Measurements from ENCODE around the gene ANGEL1. TPM values are rescaled to one million over a fixed set of nuclear protein-coding genes. Genes with fewer than 3 reads are reported as not detected.

ANGEL1 gene
- total and polyA plus RNA-seq, 9 of the 15 experiments (the other 6 are each of a cell fraction or from before 2014, with no cell fraction given) = 2.1 to 22.2 (median 7.3) TPM

GRCh38 chr14:76810953-76811400, 1.7 kb downstream of the ANGEL1 start (continued):
- 0 out of 4 replicates have a peak, but pooled peaks of 1 of the 2 experiments have one; percentile 14 for TF ChIP-seq MNT (conservative IDR thresholded peaks at IDR 0.05)
- no peak for TF ChIP-seq ZBED1 (IDR thresholded peaks at IDR 0.05)
- TF ChIP-seq PCBP2 (IDR thresholded peaks at IDR 0.05; ENCODE audit: low read depth, low read length, poor library complexity, severe bottlenecking) = no peak
- TF ChIP-seq, protein P1, sequence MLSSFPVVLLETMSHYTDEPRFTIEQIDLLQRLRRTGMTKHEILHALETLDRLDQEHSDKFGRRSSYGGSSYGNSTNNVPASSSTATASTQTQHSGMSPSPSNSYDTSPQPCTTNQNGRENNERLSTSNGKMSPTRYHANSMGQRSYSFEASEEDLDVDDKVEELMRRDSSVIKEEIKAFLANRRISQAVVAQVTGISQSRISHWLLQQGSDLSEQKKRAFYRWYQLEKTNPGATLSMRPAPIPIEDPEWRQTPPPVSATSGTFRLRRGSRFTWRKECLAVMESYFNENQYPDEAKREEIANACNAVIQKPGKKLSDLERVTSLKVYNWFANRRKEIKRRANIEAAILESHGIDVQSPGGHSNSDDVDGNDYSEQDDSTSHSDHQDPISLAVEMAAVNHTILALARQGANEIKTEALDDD (IDR thresholded peaks at IDR 0.05) = 0 out of 2 replicates have a peak, but pooled peaks have one; percentile 23
- no peak for TF ChIP-seq SMARCC2 (IDR thresholded peaks at IDR 0.05; ENCODE audit: low read depth)
- TF ChIP-seq RBM14 (IDR thresholded peaks at IDR 0.05; ENCODE audit: borderline replicate concordance, insufficient read depth, low read depth, low read length) = no peak
- no peak for TF ChIP-seq DPF2 (IDR thresholded peaks at IDR 0.05)
- no peak for TF ChIP-seq PRPF4 (IDR thresholded peaks at IDR 0.05; ENCODE audit: insufficient read depth, low read depth, low read length, poor library complexity, severe bottlenecking)
- TF ChIP-seq LARP7 (IDR thresholded peaks at IDR 0.05) = no peak
- TF ChIP-seq RAD21 (CRISPR knock-in tag; conservative IDR thresholded peaks at IDR 0.05 in 1 of 2, IDR thresholded peaks at IDR 0.05 in 1 of 2) = peak; percentile 17 to 20; a peak in 1 of 4 replicates
- no peak for TF ChIP-seq RFX1 (IDR thresholded peaks at IDR 0.05)
- TF ChIP-seq, protein P2, sequence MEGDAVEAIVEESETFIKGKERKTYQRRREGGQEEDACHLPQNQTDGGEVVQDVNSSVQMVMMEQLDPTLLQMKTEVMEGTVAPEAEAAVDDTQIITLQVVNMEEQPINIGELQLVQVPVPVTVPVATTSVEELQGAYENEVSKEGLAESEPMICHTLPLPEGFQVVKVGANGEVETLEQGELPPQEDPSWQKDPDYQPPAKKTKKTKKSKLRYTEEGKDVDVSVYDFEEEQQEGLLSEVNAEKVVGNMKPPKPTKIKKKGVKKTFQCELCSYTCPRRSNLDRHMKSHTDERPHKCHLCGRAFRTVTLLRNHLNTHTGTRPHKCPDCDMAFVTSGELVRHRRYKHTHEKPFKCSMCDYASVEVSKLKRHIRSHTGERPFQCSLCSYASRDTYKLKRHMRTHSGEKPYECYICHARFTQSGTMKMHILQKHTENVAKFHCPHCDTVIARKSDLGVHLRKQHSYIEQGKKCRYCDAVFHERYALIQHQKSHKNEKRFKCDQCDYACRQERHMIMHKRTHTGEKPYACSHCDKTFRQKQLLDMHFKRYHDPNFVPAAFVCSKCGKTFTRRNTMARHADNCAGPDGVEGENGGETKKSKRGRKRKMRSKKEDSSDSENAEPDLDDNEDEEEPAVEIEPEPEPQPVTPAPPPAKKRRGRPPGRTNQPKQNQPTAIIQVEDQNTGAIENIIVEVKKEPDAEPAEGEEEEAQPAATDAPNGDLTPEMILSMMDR (IDR thresholded peaks at IDR 0.05 in 2 of 3, conservative IDR thresholded peaks at IDR 0.05 in 1 of 3; ENCODE audit: insufficient read depth in 2 of 3, low read depth in 1 of 3, low read length in 3 of 3) = peak; percentile 50 to 60 (median 53)
- TF ChIP-seq CHD1 (IDR thresholded peaks at IDR 0.05; ENCODE audit: low read length) = no peak
- TF ChIP-seq EZH2 (IDR thresholded peaks at IDR 0.05; ENCODE audit: borderline replicate concordance, low read depth, low read length) = no peak
- TF ChIP-seq ZC3H11A (IDR thresholded peaks at IDR 0.05; ENCODE audit: low read depth, low read length) = no peak
- TF ChIP-seq JUNB (CRISPR knock-in tag; conservative IDR thresholded peaks at IDR 0.05) = no peak
- TF ChIP-seq ZNF436 (CRISPR knock-in tag; IDR thresholded peaks at IDR 0.05) = no peak
- no peak for TF ChIP-seq STAT5B (CRISPR knock-in tag; IDR thresholded peaks at IDR 0.05)
- TF ChIP-seq DEAF1 (CRISPR knock-in tag; IDR thresholded peaks at IDR 0.05) = peak; percentile 33; the same call in 1 of the 2 replicates
- TF ChIP-seq MAFG (tag; conservative IDR thresholded peaks at IDR 0.05) = no peak
- no peak for TF ChIP-seq DNMT1 (IDR thresholded peaks at IDR 0.05)
- TF ChIP-seq SP1 (CRISPR knock-in tag; IDR thresholded peaks at IDR 0.05) = no peak

Measured in K562 (cell line).